H1 (cell line): Measurements from ENCODE around the gene CD247. TPM values are rescaled to one million over a fixed set of nuclear protein-coding genes. Genes with fewer than 3 reads are reported as not detected.
A peak's percentile ranks its signal among the peaks of the same experiment; 100 is the strongest.

Experiments
- CTCF ChIA-PET: fragments of 300-600 bp; sonication (Branson Sonifier 250); formaldehyde crosslinking; loops from one replicate; lab custom pipeline; 2021; ENCODE audit not compliant: partially characterized antibody; lab: Charles Lee
- POLR2A ChIA-PET: fragments of 300-600 bp; sonication (Branson Sonifier 250); formaldehyde crosslinking; loops from one replicate; lab custom pipeline; 2021; ENCODE audit warnings: inconsistent platforms; ENCODE audit not compliant: partially characterized antibody; lab: Charles Lee
- DNase-seq, 2 experiments: peaks; one replicate each; pipeline versions ENCODE4 v3.0.0 to v3.0.0-alpha.2; 2010 to 2022; ENCODE audit warnings: low spot score in 2 of 2, low read depth in 1 of 2, mixed read lengths in 1 of 2
- FAIRE-seq: peaks from 2 replicates; lab custom pipeline; 2011; peaks lifted over from hg19 to GRCh38; lab: Jason Lieb, UNC
- H2AFZ ChIP-seq: 2 replicates; pipeline ENCODE4 v1.8.1; 2012; ENCODE audit warnings: low read length, inconsistent platforms
- H2AK5ac ChIP-seq: 2 replicates; pipeline ENCODE4 v1.6.1; 2013; ENCODE audit warnings: low read depth, low read length
- H2BK120ac ChIP-seq: replicated peaks from 2 replicates; pipeline ENCODE3; 2013; ENCODE audit warnings: low read depth, low read length, inconsistent platforms
- H2BK12ac ChIP-seq: 2 replicates; pipeline ENCODE4 v1.6.1; 2013; ENCODE audit warnings: low read depth, low read length
- H2BK15ac ChIP-seq: 2 replicates; pipeline ENCODE4 v1.6.1; 2013; ENCODE audit warnings: low read length
- H2BK20ac ChIP-seq: 2 replicates; pipeline ENCODE4 v1.6.1; 2013; ENCODE audit warnings: low read length
- H2BK5ac ChIP-seq: 2 replicates; pipeline ENCODE4 v1.6.1; 2013; ENCODE audit warnings: low read depth, low read length
- H3K14ac ChIP-seq: 2 replicates; pipeline ENCODE4 v1.6.1; 2013; ENCODE audit warnings: inconsistent platforms; ENCODE audit not compliant: insufficient read length
- H3K18ac ChIP-seq: 2 replicates; pipeline ENCODE4 v1.6.1; 2013; ENCODE audit warnings: low read length; ENCODE audit errors: extremely low read depth
- H3K23ac ChIP-seq: 2 replicates; pipeline ENCODE4 v1.6.1; 2013; ENCODE audit warnings: inconsistent platforms; ENCODE audit not compliant: insufficient read length
- H3K23me2 ChIP-seq: 2 replicates; pipeline ENCODE4 v1.6.1; 2013; ENCODE audit warnings: low read depth, low read length
- H3K27ac ChIP-seq: 2 replicates; pipeline ENCODE4 v1.6.1; 2011; ENCODE audit warnings: low read depth, low read length, inconsistent platforms
- H3K27me3 ChIP-seq, 4 experiments: replicated peaks in 1 of 4; 1 replicate in 1 of 4; 2 replicates in 3 of 4; pipeline versions ENCODE4 v1.6.1 to v1.8.1; 2011 to 2013; ENCODE audit warnings: low read length in 3 of 4, mild to moderate bottlenecking in 3 of 4, inconsistent platforms in 2 of 4, mixed read lengths in 2 of 4, moderate library complexity in 1 of 4; ENCODE audit not compliant: control insufficient read depth in 3 of 4, insufficient read depth in 3 of 4; ENCODE audit errors: extremely low read depth in 1 of 4
- H3K36me3 ChIP-seq, 4 experiments: 2 replicates each; pipeline versions ENCODE4 v1.6.1 to v1.8.1; 2011 to 2013; ENCODE audit warnings: mild to moderate bottlenecking in 4 of 4, low read length in 3 of 4, moderate library complexity in 2 of 4, control low read depth in 1 of 4, inconsistent platforms in 1 of 4; ENCODE audit not compliant: insufficient read depth in 4 of 4, control insufficient read depth in 2 of 4
- H3K4ac ChIP-seq: replicated peaks from 2 replicates; pipeline ENCODE3; 2013; ENCODE audit warnings: low read length, low read depth, mixed read lengths, inconsistent platforms; ENCODE audit not compliant: insufficient read length
- H3K4me1 ChIP-seq, 4 experiments: replicated peaks in 1 of 4; 1 replicate in 1 of 4; 2 replicates in 3 of 4; pipeline versions ENCODE4 v1.6.1 to v1.8.1; 2011 to 2013; ENCODE audit warnings: low read length in 3 of 4, inconsistent platforms in 2 of 4, mixed read lengths in 1 of 4; ENCODE audit not compliant: insufficient read depth in 4 of 4, control insufficient read depth in 3 of 4
- H3K4me2 ChIP-seq, 2 experiments: 2 replicates each; pipeline versions ENCODE4 v1.6.1 to v1.8.1; 2011 to 2013; ENCODE audit warnings: low read depth in 2 of 2, low read length in 2 of 2, control low read depth in 1 of 2, inconsistent platforms in 1 of 2, mild to moderate bottlenecking in 1 of 2; ENCODE audit not compliant: insufficient read depth in 1 of 2
- H3K4me3 ChIP-seq, 4 experiments: fragments of 200-600, 300-600 bp in 1 of 4; sonication (generic), shearing (Covaris generic), sonication (Bioruptor Twin) in 1 of 4; 2 replicates each; pipeline versions ENCODE4 v1.5.1 to v1.8.1; 2011 to 2016; ENCODE audit warnings: low read length in 4 of 4, low read depth in 3 of 4, control low read depth in 2 of 4, inconsistent platforms in 2 of 4, mild to moderate bottlenecking in 2 of 4, mixed read lengths in 1 of 4, moderate library complexity in 1 of 4; ENCODE audit not compliant: insufficient read depth in 2 of 4; ENCODE audit errors: extremely low read depth in 1 of 4
- H3K56ac ChIP-seq: replicated peaks from 2 replicates; pipeline ENCODE3; 2013; ENCODE audit warnings: low read depth, mild to moderate bottlenecking, mixed read lengths, low read length, inconsistent platforms; ENCODE audit not compliant: insufficient read length
- H3K79me1 ChIP-seq: 2 replicates; pipeline ENCODE4 v1.6.1; 2013; ENCODE audit warnings: low read depth, low read length, control low read depth
- H3K79me2 ChIP-seq, 2 experiments: 2 replicates each; pipeline versions ENCODE4 v1.6.1 to v1.8.1; 2012 to 2013; ENCODE audit warnings: low read length in 2 of 2, mild to moderate bottlenecking in 2 of 2, inconsistent platforms in 1 of 2; ENCODE audit not compliant: insufficient read depth in 2 of 2, control insufficient read depth in 1 of 2
- H3K9ac ChIP-seq, 4 experiments: replicated peaks in 1 of 4; 1 replicate in 1 of 4; 2 replicates in 3 of 4; pipeline versions ENCODE4 v1.6.1 to v1.8.1; 2011 to 2013; ENCODE audit warnings: low read depth in 3 of 4, low read length in 3 of 4, control low read depth in 2 of 4, mild to moderate bottlenecking in 2 of 4, moderate library complexity in 2 of 4, inconsistent platforms in 1 of 4; ENCODE audit errors: extremely low read depth in 1 of 4
- H3K9me3 ChIP-seq, 2 experiments: 2 replicates each; pipeline versions ENCODE4 v1.6.1 to v1.8.1; 2012 to 2013; ENCODE audit warnings: mild to moderate bottlenecking in 2 of 2, moderate library complexity in 2 of 2, control low read depth in 1 of 2, inconsistent platforms in 1 of 2, low read depth in 1 of 2, low read length in 1 of 2, mixed read lengths in 1 of 2; ENCODE audit not compliant: insufficient read depth in 2 of 2
- H4K20me1 ChIP-seq, 2 experiments: replicated peaks in 1 of 2; 2 replicates each; pipeline versions ENCODE3 to v1.8.1; 2011 to 2013; ENCODE audit warnings: inconsistent platforms in 2 of 2, low read length in 2 of 2, mild to moderate bottlenecking in 1 of 2; ENCODE audit not compliant: insufficient read depth in 2 of 2, control insufficient read depth in 1 of 2
- H4K5ac ChIP-seq: 2 replicates; pipeline ENCODE4 v1.6.1; 2013; ENCODE audit warnings: low read length, low read depth, mixed read lengths, inconsistent platforms; ENCODE audit not compliant: insufficient read length
- H4K8ac ChIP-seq: 2 replicates; pipeline ENCODE4 v1.8.0; 2013; ENCODE audit warnings: mild to moderate bottlenecking, moderate library complexity, low read length, inconsistent platforms; ENCODE audit not compliant: insufficient read depth; ENCODE audit errors: extremely low read depth
- H4K91ac ChIP-seq: replicated peaks from 2 replicates; pipeline ENCODE3; 2013; ENCODE audit warnings: low read length, mixed read lengths, inconsistent platforms; ENCODE audit not compliant: insufficient read length
- CEBPB ChIP-seq: IDR thresholded peaks from 2 replicates; pipeline ENCODE4 v1.6.1; 2012; ENCODE audit warnings: low read depth, low read length
- MAFK ChIP-seq: IDR thresholded peaks from 2 replicates; pipeline ENCODE4 v1.6.1; 2012; ENCODE audit warnings: low read depth, mild to moderate bottlenecking, improper control_type of control experiment, low read length
- SAP30 ChIP-seq: fragments of 300-600 bp; sonication (generic); IDR thresholded peaks from 2 replicates; pipeline ENCODE4 v1.7.1; 2012; ENCODE audit warnings: low read length, moderate library complexity, mild to moderate bottlenecking, inconsistent platforms; ENCODE audit not compliant: insufficient read depth, insufficient replicate concordance
- TEAD4 ChIP-seq: IDR thresholded peaks from 2 replicates; pipeline ENCODE4 v1.6.1; 2012; ENCODE audit warnings: low read depth, low read length, inconsistent platforms, mixed read lengths
- WGBS, 2 experiments: shearing (Covaris generic) in 1 of 2; methylation state at CpG; one replicate each; pipeline versions ENCODE4 v1.1.6 to v1.1.7; 2013 to 2015; ENCODE audit warnings: low lambda C conversion rate in 2 of 2, mixed read lengths in 2 of 2, inconsistent platforms in 1 of 2, low coverage in 1 of 2, missing lambda C conversion rate in 1 of 2; ENCODE audit not compliant: insufficient replicate concordance in 2 of 2, insufficient coverage in 1 of 2, insufficient read length in 1 of 2; ENCODE audit errors: extremely low coverage in 1 of 2, missing lambda C conversion rate in 1 of 2; 5-methylcytosine and 5-hydroxymethylcytosine counted together
- polyA plus RNA-seq, 7 experiments: library from polyadenylated mRNA; depleted of rRNA in 3 of 7; stranded (reverse) in 5 of 7; unstranded in 2 of 7; fragments of >200 nt in 5 of 7; fragments of 200-250 nt in 2 of 7; gene quantifications; 1 replicate in 5 of 7; 2 replicates in 1 of 7; 4 replicates in 1 of 7; pipeline versions ENCODE4 v1.2.1 to v1.2.3, GENCODE V29; 2011 to 2013; ENCODE audit warnings: missing spikeins in 2 of 7, mixed read lengths in 2 of 7
- total RNA-seq: library from RNA; stranded (reverse); fragmentation: NEBNext Ultra II Directional; extraction: Animal tissue kit (Norgen Biotek cat#: 25700); gene quantifications from 2 replicates; pipeline ENCODE4 v1.2.1, GENCODE V29; 2021

CD247 gene
- total and polyA plus RNA-seq, 2 of the 8 experiments (the other 6 are each of a cell fraction or from before 2014, with no cell fraction given): 2.0 to 2.2 TPM

DNA sequence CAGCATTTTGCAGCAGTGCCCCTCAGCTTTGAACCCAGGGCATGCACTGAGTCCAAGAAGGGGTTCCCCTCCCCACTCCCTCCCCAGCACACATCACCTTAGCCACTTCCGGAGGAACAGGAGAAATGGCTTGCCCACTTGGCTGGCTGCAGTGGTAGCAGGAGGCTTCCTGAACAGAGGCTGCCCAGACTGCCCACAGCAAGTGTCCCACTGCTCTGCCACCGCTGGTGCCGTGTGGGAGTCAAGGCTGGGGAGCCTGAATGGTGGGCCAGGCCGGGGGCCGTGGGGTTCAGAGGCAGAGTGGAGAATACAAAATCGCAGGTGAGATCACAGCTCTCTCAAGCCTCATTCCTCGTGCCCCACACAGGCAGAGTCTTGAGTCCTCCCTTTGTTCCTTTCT is 34.5 kb downstream of the CD247 start:
- no peak overlapping the region for H3K9ac ChIP-seq
- no peak overlapping the region for H3K4me2 ChIP-seq
- ChIA-PET POLR2A (no interaction called here), CTCF (interaction anchor here (0.6 to 1.7 kb wide), 8 partner anchors 11 to 204 kb away, joined by 3 to 6 read pairs (median 3); no protein-coding TSS in a partner anchor)
- H2BK5ac ChIP-seq: no peak overlapping the region
- H2AFZ ChIP-seq: no peak overlapping the region
- H3K79me1 ChIP-seq: no peaks in the 10 kb centered on the region
- no peak overlapping the region for H4K8ac ChIP-seq
- no peak for DNase-seq
- no peak overlapping the region for H2BK120ac ChIP-seq
- no peak overlapping the region for H4K5ac ChIP-seq
- H3K23ac ChIP-seq: no peak overlapping the region
- H3K4me3 ChIP-seq: no peak overlapping the region
- WGBS, 2 experiments: 82% methylated on average over 7 of the region's 7 CpGs; no CpG with 5 or more reads in 1 of the 2 experiments
- H3K9me3 ChIP-seq: no peaks in the 10 kb centered on the region
- no peak overlapping the region for H3K18ac ChIP-seq
- H3K56ac ChIP-seq: no peak overlapping the region
- H3K36me3 ChIP-seq: no peaks in the 10 kb centered on the region
- H4K20me1 ChIP-seq: no peaks in the 10 kb centered on the region
- FAIRE-seq: no peak
- no peak overlapping the region for H2BK20ac ChIP-seq
- H3K4me1 ChIP-seq: peaks cover 0 to 12% (median 7%) of the 10 kb centered on the region in 4 experiments; a peak in 5 of 7 replicates
- no peak overlapping the region for H2BK12ac ChIP-seq
- no peak overlapping the region for H3K4ac ChIP-seq
- no peak overlapping the region for H3K27ac ChIP-seq
- H4K91ac ChIP-seq: peak overlapping the region; percentile 69
- no peak overlapping the region for H2BK15ac ChIP-seq
- H3K79me2 ChIP-seq: no peaks in the 10 kb centered on the region
- H3K27me3 ChIP-seq: 0 out of 7 replicates have a peak, but pooled peaks cover 0 to 3% (median 0%) of the 10 kb centered on the region in 4 experiments
- TF ChIP-seq CEBPB: no peak
- TF ChIP-seq TEAD4: no peak
- no peak for TF ChIP-seq SAP30
- TF ChIP-seq MAFK: no peak
- no peak overlapping the region for H3K14ac ChIP-seq
- no peak overlapping the region for H2AK5ac ChIP-seq
- H3K23me2 ChIP-seq: 0 out of 2 replicates have a peak, but pooled peaks cover 2% of the 10 kb centered on the region
